Measurements from ENCODE around the gene PTH2R.

DNA sequence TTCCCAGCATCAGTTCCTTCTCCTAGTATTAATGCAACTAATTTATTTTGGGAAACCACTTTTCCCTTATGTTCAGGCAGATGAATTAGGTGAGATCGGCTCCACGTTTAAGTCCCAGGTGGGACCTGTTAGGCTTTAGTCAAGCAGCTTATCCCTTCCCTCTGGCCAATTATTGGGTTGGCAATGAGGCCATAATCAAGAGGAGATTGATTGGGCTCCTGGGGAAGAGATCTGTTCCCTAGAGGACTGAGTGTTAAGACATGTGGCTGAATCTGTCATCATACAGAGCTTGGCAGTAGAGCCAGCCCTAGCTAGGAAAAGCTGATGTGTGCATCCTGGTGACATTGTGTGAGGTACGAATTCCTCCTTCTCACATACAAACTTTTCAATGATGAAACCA is 104.4 kb downstream of the PTH2R start:
- TF ChIP-seq SUZ12 (IDR thresholded peaks at IDR 0.05) (no peak), LEF1 (IDR thresholded peaks at IDR 0.05; ENCODE audit: borderline replicate concordance) (no peak), BHLHE40 (IDR thresholded peaks at IDR 0.05; ENCODE audit: borderline replicate concordance) (no peak)

Measured in HEK293T (cell line).